HG03196 (cell line): ENCODE measurements around the gene SUGT1.
A peak's percentile ranks its signal among the peaks of the same experiment; 100 is the strongest.
"Not testable (repeated sequence)": the region's sequence is repeated elsewhere in the genome, so short reads cannot be mapped to it uniquely, and the experiment has no call there.

Experiments
- ATAC-seq: cut with Tn5 transposase; IDR thresholded peaks from one replicate; pipeline ENCODE4 v1.9.1; 2021; ENCODE audit not compliant: unreplicated experiment

The SUGT1 gene

DNA sequence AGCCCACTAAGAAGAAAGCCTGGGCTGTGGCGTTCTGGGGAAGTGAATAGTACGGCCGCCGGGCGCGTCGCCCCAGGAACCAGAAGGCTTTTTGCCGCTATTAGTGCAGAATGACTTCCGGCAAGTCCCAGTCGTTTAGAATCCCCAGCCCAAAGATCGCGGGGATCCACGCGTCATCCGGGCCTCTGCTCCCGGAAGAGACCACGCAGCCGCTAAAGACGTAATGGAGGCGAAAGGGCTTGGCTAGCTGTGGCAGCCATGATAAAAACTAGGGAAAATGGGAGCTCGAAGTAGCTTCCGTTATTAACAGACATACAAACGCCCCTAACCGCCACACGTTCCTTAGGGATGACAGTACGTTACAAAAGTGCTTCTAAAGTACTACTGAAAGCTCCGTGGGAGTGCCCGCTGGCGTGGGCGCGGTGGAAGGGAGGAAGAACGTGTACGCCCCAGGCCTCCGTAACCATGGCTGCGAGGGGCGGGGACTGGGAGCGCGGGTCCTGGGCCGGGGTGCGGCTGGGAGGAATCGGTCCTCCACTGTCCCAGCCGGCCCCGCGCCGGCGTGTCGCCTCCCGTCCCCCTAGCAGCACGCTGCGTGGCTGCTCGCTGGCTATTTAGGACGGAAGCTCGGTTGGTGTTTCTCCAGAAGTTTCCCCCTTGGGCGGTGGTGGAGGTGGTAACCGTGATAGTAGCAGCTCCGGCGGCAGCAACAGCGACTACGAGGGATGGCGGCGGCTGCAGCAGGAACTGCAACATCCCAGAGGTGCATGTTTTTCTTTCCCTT, at the start of gene SUGT1:
SUGT1 (plus strand) TSS at position 641 of the 784 bp plus-strand sequence; CDS start at position 726, 85 bp downstream.
- ATAC-seq, result peak; percentile 96

- ATAC-seq, result not testable (repeated sequence)
Observed at GRCh38 chr13:52603316-52603715, 49.3 kb upstream of the SUGT1 start.

GRCh38 chr13:52606126-52606525, 46.5 kb upstream of the SUGT1 start:
- ATAC-seq, result not testable (repeated sequence)

- not testable (repeated sequence) for ATAC-seq
Observed at GRCh38 chr13:52606795-52607194, 45.8 kb upstream of the SUGT1 start.

DNA sequence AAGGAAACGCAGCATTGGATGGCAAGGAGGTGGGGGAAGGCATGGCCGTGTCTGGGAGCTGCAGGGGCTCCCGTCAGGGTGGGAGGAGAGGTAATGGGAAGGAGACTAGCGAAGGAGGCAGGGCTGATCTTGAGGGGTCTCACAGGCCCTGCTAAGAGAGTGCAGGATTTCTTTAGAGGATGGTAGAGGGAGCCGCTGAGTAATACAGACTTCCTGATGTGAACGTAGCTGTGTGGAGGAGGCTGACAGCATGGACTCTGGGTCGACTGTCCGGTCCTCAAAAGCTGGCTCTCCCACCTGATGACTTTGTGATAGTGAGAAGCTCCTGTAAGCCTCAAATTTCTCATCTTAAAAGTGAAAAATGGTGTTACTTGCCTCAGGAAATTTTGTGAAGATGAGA, 44.5 kb upstream of the SUGT1 start:
- ATAC-seq, result not testable (repeated sequence)

- ATAC-seq, result not testable (repeated sequence)
Observed at GRCh38 chr13:52609013-52609606, 43.5 kb upstream of the SUGT1 start.

- ATAC-seq, result not testable (repeated sequence)
Observed at GRCh38 chr13:52610158-52610557, 42.5 kb upstream of the SUGT1 start.

DNA sequence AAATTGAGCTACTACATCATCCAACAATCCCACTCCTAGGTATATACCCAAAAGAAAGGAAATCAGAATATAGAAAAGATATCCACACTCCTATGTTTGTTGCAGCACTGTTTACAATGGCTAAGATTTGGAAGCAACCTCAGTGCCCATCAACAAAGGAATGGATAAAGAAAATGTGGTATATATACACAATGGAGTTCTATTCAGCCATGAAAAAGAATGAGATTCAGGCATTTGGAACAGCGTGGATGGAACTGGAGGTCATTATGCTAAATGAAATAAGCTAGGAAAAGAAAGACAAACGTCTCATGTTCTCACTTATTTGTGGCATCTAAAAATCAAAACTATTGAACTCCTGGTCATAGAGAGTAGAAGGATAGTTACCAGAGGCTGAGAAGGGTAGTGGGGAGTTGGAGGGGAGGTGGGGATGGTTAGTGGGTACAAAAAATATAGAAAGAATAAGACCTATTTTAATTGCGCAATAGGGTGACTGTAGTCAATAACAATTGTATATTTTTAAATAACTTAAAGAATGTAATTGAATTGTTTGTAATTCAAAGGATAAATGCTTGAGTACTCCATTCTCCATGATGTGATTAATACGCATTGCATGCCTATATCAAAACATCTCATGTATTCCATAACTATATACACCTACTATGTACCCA, 37.4 kb upstream of the SUGT1 start:
- no peak for ATAC-seq

DNA sequence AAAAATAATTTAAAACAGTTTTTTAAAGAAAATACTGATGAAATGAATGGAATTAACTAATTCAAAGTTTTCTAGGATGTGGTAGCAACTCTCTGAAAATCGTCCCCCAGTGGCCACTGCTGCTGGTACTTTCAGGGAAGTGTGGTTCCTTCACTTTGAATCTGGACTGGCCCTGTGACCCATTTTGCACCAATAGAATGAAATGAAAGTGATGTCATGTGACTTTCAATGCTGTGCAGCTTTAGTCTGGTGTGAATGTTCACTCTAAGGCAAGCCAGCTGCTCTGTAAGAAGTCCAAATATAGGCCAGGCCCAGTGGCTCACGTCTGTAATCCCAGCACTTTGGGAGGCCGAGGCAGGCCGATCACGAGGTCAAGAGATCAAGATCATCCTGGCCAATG, 36.8 kb upstream of the SUGT1 start:
- no peak for ATAC-seq

- ATAC-seq, result peak; percentile 98
Observed at GRCh38 chr13:52617070-52618060, 35.3 kb upstream of the SUGT1 start.

DNA sequence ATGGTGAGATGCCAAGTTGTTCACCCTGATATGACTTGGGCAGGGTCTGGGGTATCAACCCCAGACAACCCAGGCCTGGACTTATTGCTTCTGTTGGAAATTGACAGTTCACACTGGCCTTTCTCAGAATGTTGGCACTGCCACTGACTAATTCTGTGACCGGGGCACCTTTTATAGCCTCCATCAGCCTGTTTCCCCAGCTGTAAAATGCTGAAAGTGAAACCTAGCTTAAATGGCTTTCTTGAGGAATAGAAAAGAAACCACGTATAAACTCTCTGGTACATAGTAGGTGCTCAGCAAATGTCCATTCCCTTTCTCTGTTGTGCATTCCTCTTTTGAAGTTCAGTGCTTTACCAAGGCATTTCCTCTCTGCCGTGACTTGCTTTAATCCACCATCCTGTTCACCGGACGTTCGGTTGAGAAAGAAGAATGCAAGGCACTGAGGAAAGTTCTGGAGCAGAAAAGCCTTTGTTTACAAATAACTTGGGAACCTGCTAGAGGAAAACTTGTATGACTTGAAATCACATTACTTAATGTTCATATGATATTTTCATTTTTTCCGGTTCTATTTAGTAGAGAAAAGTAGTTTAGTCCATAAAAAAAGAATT, 21.4 kb upstream of the SUGT1 start:
- ATAC-seq, result not testable (repeated sequence)

DNA sequence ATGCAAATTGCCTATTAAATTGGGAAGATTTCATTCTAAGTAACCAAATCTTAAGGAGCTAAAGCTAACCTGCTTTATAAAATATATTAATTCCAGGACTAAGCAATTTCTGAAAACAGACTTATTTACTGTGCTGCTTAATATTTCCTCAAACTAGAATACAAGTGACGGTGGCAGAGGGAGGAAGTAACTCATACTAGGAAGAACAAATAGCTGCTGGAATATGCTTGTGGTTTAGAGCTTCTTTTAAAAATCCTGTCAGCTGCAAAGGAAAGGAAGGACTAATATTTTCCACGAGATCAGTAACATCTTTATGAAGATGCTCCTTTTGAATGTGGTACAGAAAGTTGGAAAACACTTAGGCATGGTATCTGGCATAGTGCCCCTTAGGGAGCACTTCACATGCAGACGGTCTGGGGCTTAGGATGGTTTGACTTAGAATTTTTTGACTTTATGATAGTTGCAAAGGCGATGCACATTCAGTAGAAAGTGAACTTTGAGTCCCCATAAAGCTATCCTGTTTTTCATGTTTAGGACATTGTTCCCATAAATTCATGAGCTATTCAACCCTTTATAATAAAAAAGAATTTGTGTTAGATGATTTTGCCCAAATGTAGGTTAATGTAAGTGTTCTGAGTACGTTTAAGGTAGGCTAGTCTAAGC, 13.8 kb upstream of the SUGT1 start:
- ATAC-seq, result no peak

DNA sequence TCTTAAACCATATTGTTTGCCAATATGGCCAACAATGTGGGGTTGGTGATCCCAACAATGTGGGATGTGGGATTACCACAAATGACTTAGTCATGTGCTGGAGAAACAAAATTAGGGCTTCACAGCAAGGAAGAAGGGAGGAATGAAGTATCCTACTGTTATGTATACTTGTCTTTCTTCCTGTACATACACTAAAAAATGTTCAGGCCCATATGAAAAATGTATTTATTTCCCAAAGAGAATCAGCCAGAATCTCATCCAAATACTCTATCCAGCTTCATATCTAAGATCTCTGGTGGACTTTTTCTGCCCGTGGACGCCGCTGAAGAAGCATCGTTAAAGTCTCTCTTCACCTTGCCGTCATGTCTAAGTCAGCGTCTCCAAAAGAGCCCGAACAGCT, 10.5 kb upstream of the SUGT1 start, which contains the start of gene HNRNPA1L2:
HNRNPA1L2 (plus strand) TSS at position 301 of the 400 bp plus-strand sequence; CDS start at position 363, 62 bp downstream.
- ATAC-seq, result no peak

GRCh38 chr13:52644108-52644507, 8.5 kb upstream of the SUGT1 start:
- ATAC-seq, result no peak

DNA sequence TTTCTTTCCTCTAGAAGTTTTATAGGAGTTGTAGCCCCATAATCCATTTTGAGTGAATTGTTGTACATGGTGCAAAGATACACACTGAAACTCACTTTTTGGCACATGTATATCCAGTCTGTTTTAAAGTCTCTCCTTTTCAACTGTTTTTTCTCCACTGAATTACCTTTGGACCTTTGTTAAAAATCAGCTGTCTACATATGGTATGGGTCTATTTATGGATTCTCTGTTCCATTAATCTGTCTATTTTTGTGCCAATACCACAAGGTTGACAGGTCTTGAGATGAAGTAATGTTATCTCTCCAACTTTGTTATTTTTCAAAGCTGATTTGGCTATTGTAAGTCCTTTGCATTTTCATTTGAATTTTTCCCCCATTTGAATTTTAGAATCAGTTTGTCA, 5.7 kb upstream of the SUGT1 start:
- ATAC-seq, result no peak

- no peak for ATAC-seq
Observed at GRCh38 chr13:52650731-52651130, 1.9 kb upstream of the SUGT1 start.

DNA sequence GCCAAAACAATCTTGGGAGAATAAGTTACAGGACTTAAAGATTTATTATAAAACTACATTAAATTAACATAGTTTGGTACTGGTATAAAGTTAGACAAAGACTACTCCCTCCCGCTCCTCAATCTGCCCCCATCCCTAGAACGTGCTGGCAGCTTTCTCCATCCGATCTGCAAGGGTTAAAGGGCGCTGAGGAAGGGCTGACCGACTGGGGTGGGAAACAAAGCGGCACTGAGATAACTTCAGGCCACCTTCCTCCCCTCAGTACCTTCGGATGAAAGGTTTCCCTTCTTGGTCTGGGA, 790 bp upstream of the SUGT1 start:
- ATAC-seq, result peak; percentile 7

- ATAC-seq, result peak; percentile 30
Observed at GRCh38 chr13:52652980-52653303, 306 bp downstream of the SUGT1 start.

- ATAC-seq, result no peak
Observed at GRCh38 chr13:52659340-52659739, 6.7 kb downstream of the SUGT1 start.

DNA sequence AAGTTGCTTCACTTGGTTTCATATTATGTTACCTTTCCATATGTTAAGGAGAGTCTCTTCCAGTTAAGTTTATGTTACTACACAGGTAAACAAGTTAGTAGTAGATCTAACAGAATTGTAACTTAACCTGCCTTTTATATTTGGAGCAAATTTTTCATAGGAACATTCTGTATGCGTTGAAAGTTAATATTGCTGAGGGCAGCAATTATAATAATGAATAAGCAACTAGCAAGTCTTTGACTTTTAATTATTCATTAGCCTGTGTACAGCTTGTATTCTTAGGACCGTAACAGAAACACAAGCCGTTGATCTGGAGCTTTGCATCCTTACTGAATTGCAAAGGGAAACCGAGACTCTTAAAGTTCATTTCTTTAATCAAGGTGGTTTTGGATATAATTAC, 11.6 kb downstream of the SUGT1 start:
- ATAC-seq, result no peak
